HepG2 (cell line): ENCODE results near the gene APRT. TPM values are rescaled to one million over a fixed set of nuclear protein-coding genes. Genes with fewer than 3 reads are reported as not detected.

ENCODE experiments used
- AGO2 ChIP-seq: fragments of 200-400 bp; formaldehyde crosslinking; optimal IDR thresholded peaks from 2 replicates; pipeline ENCODE3; 2017; ENCODE audit warnings: mild to moderate bottlenecking, low read depth, low read length, moderate library complexity
- ATF4 ChIP-seq, 2 experiments: fragments of 450-650 bp in 1 of 2; sonication (generic) in 1 of 2; formaldehyde crosslinking; IDR thresholded peaks; 2 replicates each; pipeline versions ENCODE4 v1.5.0 to v1.8.0; 2020 to 2022; ENCODE audit warnings: mild to moderate bottlenecking in 1 of 2, missing genetic modification reagents in 1 of 2
- EHMT2 ChIP-seq: fragments of 200-600 bp; sonication (generic); IDR thresholded peaks from 2 replicates; pipeline ENCODE4 v1.7.0; 2017; ENCODE audit warnings: antibody characterized with exemption, low read depth, low read length, borderline replicate concordance
- FOXP4 ChIP-seq: sonication (generic); formaldehyde crosslinking; IDR thresholded peaks from 2 replicates; pipeline ENCODE4 v1.4.0; 2020; ENCODE audit warnings: missing genetic modification reagents
- SP5 ChIP-seq: IDR thresholded peaks from 2 replicates; pipeline ENCODE4 v1.6.1; 2016; ENCODE audit warnings: low read depth, borderline replicate concordance
- TFAP4 ChIP-seq: sonication (generic); IDR thresholded peaks from 2 replicates; pipeline ENCODE4 v1.6.1; 2016; ENCODE audit warnings: low read depth, borderline replicate concordance
- TGIF2 ChIP-seq: IDR thresholded peaks from 2 replicates; pipeline ENCODE4 v1.6.1; 2016; ENCODE audit warnings: control low read depth, missing compliant biosample characterization
- ZHX1 ChIP-seq: sonication (generic); formaldehyde crosslinking; IDR thresholded peaks from 2 replicates; pipeline ENCODE4 v1.8.1; 2022; ENCODE audit warnings: low read depth, mild to moderate bottlenecking, missing genetic modification reagents
- ZNF557 ChIP-seq: sonication (generic); formaldehyde crosslinking; IDR thresholded peaks from 2 replicates; pipeline ENCODE4 v1.4.0; 2020; ENCODE audit warnings: missing genetic modification reagents
- polyA plus RNA-seq, 8 experiments: library from polyadenylated mRNA; depleted of rRNA in 3 of 8; stranded (reverse) in 7 of 8; unstranded in 1 of 8; fragments of >200 nt; fragmentation: Illumina TruSeq in 4 of 8; extraction: Trizol in 4 of 8; gene quantifications; 2 replicates each; pipeline versions ENCODE4 v1.2.1 to v1.2.3, GENCODE V29; 2011 to 2016; ENCODE audit warnings: low read depth in 4 of 8, missing spikeins in 1 of 8, mixed read lengths in 1 of 8; ENCODE audit not compliant: insufficient read depth in 1 of 8
- total RNA-seq, 5 experiments: library from RNA; depleted of rRNA; stranded (reverse); fragments of >200 nt; fragmentation: Illumina TruSeq; extraction: Trizol; gene quantifications; 2 replicates each; pipeline ENCODE4 v1.2.3, GENCODE V29; 2016; ENCODE audit warnings: low read depth in 1 of 5
- TF ChIP-seq, protein P1 (sequence below): sonication (generic); formaldehyde crosslinking; IDR thresholded peaks from 2 replicates; pipeline ENCODE4 v1.5.1; 2020; ENCODE audit warnings: missing genetic modification reagents, mild to moderate bottlenecking, borderline replicate concordance
- TF ChIP-seq, protein P2 (sequence below): sonication (generic); formaldehyde crosslinking; IDR thresholded peaks from 2 replicates; pipeline ENCODE4 v1.4.0; 2020; ENCODE audit warnings: mild to moderate bottlenecking, missing genetic modification reagents

The APRT gene
- total and polyA plus RNA-seq, 2 of the 13 experiments (the other 11 are each of a cell fraction or from before 2014, with no cell fraction given), result 155 to 242 TPM

GRCh38 chr16:88804552-88805339 lies 7.0 kb downstream of the APRT start (continued):
- TF ChIP-seq, protein P1, sequence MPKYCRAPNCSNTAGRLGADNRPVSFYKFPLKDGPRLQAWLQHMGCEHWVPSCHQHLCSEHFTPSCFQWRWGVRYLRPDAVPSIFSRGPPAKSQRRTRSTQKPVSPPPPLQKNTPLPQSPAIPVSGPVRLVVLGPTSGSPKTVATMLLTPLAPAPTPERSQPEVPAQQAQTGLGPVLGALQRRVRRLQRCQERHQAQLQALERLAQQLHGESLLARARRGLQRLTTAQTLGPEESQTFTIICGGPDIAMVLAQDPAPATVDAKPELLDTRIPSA, result 0 out of 2 replicates have a peak, but pooled peaks have one; percentile 76
- 0 out of 2 replicates have a peak, but pooled peaks have one; percentile 21 for TF ChIP-seq ZHX1 (CRISPR knock-in tag)
- no peak for TF ChIP-seq EHMT2
- no peak for TF ChIP-seq ZNF557 (CRISPR knock-in tag)
- peak; percentile 33; the same call in 1 of the 2 replicates for TF ChIP-seq SP5 (CRISPR knock-in tag)
- TF ChIP-seq, protein P2, sequence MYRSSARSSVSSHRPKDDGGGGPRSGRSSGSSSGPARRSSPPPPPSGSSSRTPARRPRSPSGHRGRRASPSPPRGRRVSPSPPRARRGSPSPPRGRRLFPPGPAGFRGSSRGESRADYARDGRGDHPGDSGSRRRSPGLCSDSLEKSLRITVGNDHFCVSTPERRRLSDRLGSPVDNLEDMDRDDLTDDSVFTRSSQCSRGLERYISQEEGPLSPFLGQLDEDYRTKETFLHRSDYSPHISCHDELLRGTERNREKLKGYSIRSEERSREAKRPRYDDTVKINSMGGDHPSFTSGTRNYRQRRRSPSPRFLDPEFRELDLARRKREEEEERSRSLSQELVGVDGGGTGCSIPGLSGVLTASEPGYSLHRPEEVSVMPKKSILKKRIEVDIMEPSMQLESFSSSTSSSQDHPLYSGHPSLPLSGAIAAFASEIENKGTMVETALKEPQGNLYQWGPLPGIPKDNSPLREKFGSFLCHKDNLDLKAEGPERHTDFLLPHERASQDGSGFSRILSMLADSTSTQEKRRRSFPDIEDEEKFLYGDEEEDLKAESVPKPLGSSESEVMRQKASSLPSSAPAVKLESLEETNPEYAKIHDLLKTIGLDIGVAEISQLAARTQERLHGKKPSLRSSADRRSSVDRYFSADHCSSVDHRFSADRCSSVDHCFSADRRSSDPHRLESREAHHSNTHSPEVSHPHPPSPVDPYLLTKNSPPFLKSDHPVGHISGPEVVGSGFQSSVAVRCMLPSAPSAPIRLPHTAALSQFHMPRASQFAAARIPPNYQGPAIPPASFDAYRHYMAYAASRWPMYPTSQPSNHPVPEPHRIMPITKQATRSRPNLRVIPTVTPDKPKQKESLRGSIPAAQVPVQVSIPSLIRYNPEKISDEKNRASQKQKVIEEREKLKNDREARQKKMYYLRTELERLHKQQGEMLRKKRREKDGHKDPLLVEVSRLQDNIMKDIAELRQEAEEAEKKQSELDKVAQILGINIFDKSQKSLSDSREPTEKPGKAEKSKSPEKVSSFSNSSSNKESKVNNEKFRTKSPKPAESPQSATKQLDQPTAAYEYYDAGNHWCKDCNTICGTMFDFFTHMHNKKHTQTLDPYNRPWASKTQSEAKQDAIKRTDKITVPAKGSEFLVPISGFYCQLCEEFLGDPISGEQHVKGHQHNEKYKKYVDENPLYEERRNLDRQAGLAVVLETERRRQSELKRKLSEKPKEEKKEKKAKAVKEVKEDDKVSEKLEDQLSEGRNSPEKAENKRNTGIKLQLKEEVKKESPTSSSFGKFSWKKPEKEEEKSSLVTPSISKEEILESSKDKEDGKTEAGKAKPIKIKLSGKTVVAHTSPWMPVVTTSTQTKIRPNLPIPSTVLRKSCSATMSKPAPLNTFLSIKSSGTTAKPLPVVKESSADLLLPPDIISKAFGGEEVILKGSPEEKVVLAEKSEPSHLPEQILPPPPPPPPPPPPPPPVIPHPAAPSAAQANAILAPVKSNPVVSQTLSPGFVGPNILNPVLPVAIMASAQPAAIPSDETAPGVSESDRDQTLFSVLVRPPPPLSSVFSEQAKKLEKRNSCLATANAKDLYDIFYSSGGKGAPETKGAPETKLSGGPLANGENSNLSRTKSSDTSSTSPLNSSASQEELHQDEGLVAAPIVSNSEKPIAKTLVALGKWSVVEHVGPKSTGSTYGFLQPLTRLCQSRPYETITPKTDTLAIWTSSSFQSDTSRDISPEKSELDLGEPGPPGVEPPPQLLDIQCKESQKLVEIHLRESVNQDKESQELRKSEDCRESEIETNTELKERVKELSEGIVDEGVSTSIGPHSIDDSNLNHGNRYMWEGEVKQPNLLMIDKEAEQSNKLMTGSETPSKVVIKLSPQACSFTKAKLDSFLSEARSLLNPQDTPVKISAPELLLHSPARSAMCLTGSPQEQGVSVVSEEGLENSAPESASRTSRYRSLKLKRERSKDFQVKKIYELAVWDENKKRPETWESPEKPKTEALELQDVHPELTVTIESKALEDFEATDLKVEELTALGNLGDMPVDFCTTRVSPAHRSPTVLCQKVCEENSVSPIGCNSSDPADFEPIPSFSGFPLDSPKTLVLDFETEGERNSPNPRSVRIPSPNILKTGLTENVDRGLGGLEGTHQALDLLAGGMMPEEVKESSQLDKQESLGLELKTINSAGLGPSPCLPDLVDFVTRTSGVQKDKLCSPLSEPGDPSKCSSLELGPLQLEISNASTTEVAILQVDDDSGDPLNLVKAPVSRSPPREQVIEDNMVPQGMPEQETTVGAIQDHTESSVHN (CRISPR knock-in tag), result peak; percentile 19; the same call in 1 of the 2 replicates
- TF ChIP-seq TFAP4, result peak; percentile 48; the same call in 1 of the 2 replicates
- TF ChIP-seq FOXP4 (CRISPR knock-in tag), result 0 out of 2 replicates have a peak, but pooled peaks have one; percentile 13
- TF ChIP-seq TGIF2 (CRISPR knock-in tag), result peak; percentile 83; the same call in 1 of the 2 replicates
- TF ChIP-seq ATF4 (CRISPR knock-in tag; IDR thresholded peaks at IDR 0.05), result peak in 1 of 2 experiments; percentile 93; a peak in 2 of 4 replicates
- TF ChIP-seq AGO2, result peak; percentile 89
